ENCODE data around the gene ASB3.

GRCh38 chr2:53672881-53673522 lies 113.8 kb downstream of the ASB3 start:
- TF ChIP-seq CTCF (IDR thresholded peaks at IDR 0.05; ENCODE audit: low read depth, low read length, poor library complexity, severe bottlenecking) (no peak), EZH2phosphoT487 (IDR thresholded peaks at IDR 0.05; ENCODE audit: borderline replicate concordance, low read length) (no peak)
